Activated naive CD4-positive, alpha-beta T cell treated with Interleukin-2 at 50 U/mL for 16 hours (primary cell): ENCODE measurements around the gene SNCB.
"Not testable (repeated sequence)": the region's sequence is repeated elsewhere in the genome, so short reads cannot be mapped to it uniquely, and the experiment has no call there.

Experiments used
- DNase-seq: peaks from one replicate; pipeline ENCODE4 v3.0.0-alpha.2; 2020

SNCB gene

DNA sequence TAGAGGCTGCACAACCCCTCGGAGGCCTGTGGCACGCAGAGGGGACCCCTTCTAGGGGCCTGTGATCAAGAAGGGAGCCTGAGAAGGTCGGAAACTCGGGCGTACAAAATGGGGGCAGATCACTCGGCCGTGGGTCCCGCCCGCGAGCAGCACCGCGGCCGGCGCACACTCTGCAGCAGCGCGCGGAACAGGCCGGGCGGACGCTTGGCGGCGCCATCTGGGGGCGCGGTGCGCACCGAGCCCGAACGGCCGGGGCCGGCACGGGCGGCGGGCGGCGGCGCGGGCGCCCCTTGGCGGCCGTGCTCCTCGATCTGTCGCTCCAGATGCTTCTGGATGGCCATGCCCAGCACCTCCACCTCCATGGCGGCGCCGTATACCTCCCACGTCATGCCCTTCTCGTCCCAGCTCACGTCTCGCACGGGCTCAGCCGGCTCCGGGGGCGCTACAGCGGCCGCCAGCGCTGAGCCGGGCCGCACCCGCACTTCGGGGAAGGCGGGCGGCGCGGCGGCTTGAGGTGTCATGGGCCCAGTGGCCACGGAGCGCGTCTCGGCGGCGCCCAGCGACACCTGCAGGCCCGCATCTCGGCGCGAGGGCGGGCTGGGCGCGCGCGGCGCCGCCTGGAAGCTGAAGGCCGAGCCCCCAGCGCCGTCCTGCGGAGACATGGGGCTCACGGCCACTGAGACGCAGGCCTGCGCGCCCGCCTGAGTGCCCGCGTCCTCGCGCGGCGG lies 33.5 kb downstream of the SNCB start:
- DNase-seq = peak; percentile 69

DNA sequence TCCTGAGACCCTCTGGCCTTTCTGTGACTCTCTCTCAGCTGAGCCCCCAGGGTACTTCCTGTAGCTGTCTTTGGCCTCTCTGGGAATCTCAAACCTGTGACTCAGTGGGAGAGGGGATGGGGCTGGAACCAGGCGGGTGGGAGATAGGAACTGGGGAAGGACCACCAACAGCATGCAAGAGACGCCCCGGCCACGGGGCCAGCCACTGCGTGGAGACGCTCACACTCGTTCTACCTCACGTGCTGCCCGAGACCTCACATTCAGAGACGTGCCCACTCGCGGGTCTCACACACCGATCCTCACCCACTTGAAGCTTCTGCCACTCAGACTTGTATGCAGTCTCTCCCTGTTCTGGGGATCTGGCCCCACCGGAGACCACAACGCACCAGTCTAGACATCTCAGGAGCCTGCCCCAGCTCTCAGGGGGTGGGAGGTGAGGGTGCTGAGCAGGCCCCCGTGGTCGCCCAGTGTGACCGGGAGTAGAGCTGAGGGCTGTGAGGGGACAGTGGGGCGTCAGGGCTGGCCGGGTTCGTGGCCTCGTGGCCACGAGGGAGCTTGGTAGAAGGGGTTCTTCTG lies 34.2 kb downstream of the SNCB start:
- no peak for DNase-seq

DNA sequence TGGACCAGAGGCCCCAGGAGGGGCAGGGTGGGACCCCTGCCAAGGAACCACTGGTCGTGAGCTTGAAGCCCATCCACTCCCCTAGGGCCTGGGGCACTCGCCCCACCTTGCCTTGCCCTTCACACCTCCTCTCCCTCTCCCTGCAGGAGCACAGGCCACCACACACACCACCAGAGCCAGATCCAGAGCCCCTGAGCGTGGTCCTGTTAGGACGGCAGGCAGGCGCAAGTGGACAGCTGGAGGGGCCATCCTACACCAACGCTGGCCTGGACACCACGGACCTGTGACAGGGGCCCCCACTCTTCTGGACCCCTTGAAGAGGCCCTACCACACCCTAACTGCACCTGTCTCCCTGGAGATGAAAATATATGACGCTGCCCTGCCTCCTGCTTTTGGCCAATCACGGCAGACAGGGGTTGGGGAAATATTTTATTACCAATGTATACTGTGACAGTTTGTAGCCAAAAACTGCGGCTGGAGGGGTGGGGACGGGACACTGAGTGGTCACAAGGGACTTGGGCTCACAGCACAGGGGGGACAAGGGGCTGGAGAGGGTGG lies 34.9 kb downstream of the SNCB start:
- DNase-seq = no peak

DNA sequence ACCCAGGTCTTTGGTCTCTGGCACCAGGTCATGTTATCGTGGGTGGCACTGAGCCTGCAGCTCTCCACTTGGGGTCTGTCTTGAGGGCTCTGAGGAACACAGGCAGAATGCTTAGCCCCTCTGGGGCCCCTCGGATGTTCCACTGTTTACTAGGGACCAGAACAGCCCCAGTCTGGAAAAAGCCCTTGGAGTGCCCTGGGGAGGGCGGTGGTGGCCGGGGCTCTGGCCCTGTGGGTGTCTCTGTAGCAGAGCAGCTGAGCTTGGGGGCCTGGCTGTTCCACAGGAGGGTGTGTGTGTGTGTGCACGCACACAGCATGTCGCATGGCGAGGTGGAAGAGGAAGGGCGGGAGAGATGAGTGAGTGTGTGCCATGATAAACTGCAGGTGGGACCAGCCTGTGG lies 35.8 kb downstream of the SNCB start:
- DNase-seq = no peak

DNA sequence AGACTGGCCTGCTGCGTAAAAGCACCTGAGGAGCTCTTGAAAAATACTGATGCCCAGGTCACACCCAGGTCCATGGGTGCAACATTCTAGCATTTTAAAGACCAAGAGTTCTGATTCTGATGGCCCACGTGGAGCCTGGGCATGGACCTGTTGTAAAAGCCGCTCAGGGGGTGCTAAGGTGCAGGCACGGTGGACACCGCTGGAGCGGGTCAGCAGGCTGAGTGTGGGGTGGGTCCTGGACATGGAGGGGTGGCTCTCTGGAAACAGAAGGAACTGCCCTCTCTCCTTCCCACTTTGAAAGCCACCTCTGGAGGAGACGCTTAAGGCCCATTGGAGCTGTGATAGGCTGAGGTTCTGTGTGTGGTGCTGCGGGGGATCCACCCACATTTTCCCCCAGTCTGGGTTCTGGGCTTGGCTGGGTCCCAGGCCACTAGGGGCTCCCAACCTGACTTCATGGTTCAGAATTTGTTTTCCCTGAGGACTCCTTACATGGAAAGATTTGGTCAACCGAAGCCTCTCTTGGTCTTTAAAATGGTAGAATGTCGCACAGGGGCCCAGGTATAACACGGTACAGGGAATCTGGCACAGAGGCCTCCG lies 37.0 kb downstream of the SNCB start:
- no peak for DNase-seq

DNA sequence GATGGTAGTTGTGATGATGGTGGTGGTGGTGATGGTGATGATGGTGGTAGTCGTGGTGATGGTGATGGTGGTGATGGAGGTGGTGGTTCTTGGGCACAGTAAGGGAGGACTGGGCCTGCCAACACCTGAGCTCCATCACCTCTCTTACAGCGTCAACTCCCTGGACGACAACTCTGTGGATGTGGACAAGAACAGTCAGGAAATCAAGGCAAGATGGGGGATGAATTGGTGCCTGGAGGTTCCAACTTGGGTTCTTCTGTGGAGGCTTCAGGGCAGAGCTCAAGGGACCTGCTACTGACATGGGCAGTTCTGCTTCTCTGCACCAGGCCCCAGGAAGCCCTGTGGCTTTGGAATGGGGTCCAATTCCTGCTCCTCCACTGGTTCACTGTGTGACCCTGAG lies 37.8 kb downstream of the SNCB start:
- no peak for DNase-seq

DNA sequence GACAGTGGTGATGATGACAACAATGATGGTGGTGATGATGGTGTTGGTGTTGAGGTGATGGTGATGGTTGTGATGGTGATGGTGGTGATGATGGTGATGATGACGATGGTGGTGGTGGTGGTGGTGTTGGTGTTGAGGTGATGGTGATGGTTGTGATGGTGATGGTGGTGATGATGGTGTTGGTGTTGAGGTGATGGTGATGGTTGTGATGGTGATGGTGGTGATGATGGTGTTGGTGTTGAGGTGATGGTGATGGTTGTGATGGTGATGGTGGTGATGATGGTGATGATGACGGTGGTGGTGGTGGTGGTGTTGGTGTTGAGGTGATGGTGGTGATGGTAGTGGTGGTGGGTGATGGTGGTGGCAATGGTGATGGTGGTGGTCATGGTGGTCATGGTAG lies 38.7 kb downstream of the SNCB start:
- DNase-seq = not testable (repeated sequence)

DNA sequence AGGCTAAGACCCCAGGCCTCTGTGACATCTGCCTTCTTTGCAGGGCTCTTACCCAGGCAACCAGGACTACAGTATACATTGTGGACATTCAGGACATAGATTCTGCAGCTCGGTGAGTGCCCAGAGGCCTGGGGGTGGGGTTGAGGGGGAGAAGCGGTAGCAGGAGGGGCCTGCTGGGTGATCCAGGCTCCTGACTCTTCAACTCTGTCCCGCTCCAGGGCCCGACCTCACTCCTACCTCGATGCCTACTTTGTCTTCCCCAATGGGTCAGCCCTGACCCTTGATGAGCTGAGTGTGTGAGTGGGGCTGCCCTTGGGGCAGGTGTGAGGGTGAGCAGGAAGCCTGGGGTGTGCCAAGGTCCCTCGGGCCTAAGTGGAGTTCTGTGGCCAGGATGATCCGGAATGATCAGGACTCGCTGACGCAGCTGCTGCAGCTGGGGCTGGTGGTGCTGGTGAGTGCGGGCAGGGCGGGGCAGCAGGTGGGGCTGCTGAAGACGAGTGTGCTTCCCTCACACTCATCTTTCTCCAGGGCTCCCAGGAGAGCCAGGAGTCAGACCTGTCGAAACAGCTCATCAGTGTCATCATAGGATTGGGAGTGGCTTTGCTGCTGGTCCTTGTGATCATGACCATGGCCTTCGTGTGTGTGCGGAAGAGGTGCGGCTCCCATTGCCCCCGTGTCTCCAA lies 40.2 kb downstream of the SNCB start:
- no peak for DNase-seq

DNA sequence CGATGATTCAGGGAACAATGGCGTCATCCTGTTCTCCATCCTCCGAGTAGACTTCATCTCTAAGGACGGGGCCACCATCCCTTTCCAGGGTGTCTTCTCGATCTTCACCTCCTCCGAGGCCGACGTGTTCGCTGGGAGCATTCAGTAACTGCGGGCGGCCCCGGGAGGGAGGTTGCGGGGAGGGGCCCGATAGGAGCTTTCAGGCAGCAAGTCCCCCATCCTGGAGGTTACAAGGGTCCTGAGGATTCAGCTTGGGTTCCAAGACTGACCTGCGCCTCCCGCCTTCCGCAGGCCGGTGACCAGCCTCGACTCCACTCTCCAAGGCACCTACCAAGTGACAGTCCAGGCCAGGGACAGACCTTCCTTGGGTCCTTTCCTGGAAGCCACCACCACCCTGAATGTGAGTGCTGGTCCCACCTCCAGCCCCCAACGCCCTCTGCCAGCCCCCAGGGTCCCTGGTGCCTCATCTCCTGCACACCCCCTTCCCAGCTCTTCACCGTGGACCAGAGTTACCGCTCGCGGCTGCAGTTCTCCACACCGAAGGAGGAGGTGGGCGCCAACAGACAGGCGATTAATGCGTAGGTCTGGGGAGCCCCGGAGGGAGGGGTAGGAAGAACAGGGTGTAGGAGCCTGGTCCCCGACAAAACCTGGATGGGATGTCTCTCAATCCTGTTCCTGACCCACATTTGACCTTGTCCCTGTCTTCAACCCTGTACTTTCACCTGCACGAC lies 41.1 kb downstream of the SNCB start:
- no peak for DNase-seq

DNA sequence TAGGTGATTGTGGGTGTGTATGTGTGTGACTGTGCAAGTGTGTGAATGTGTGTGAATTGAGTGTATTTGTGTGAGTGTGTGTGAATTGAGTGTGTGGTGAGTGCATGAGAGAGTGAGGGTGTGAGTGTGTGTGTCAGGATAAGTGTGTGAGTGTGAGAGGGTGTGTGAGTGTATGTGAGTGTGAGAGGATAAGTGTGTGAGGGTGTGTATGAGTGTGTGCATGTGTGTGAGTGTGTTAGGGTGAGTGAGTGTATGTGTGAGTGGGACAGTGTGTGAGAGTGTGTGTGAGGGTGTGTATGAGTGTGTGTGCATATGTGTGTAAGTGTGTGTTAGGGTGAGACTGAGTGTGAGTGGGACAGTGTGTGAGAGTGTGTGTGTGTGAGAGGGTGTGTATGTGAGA lies 42.0 kb downstream of the SNCB start:
- no peak for DNase-seq

DNA sequence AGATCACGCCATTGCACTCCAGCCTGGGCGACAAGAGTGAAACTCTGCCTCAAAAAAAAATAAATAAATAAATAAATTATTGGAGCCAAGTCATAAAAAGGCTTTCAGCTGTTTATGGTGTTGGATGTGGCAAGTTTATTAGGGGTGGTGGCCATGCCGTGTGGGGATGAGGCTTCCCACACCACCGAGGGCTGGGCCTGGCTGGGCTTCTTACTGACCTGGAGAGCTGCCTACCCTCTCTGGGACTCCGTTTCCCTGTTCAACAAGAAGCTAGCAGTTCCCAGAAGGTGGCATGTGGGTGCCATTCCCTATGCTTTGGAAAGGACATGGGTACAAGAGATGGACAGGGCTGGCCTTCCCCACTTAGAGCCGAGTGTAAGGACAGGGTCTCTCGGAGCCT lies 42.9 kb downstream of the SNCB start:
- DNase-seq = no peak

DNA sequence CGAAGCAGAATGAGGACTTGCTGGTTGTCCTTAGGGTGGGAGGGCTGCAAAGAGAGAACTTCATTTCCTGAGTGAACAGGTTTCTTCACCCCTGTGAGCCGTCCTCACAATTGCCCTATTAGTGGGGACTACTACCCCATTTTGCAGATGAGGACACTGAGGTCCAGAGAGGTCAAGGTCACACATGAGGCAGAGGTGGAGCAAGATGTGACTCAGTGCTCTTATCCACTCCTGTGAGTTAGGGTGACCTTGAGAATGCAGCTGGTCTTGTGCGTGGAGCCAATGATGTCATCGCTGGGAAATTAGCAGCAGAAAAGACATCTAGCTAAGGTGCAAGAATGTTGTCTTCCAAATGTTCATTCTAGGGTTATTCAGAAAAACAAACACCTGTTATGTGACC lies 47.3 kb downstream of the SNCB start:
- DNase-seq = no peak

DNA sequence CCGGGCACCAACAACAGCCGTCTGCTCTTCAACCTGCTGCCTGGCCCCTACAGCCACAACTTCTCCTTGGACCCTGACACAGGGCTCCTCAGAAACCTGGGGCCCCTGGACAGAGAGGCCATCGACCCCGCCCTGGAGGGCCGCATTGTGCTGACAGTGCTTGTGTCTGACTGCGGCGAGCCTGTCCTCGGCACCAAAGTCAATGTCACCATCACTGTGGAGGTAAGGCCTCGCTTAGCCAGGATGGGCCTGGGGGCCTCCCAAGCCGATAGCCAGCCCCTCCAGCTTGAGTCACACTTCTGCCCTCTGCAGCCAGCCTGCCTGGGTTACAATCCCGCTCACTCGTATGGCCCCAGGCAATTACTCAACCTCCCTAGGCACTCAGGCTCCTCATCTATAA lies 49.0 kb downstream of the SNCB start:
- DNase-seq = no peak

DNA sequence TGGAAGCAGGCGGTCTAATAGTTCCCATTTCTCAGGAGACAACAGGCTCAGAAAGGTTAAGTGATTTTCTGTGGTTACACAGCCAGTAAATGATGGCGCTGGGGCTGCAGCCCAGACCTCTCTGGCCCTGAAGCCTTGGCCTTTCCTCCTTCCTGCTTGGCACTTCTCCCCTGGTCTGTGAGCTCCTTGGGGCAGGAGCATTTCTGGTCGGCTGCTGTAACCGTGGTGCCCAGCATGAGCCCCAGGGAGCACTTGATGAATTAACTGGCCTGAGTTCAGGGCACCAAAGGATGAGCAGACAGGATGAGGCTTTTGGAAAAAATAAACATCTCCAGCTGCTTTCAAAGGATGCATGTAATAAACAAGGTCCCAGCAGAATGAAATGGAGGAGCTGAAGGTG lies 51.0 kb downstream of the SNCB start:
- no peak for DNase-seq

DNA sequence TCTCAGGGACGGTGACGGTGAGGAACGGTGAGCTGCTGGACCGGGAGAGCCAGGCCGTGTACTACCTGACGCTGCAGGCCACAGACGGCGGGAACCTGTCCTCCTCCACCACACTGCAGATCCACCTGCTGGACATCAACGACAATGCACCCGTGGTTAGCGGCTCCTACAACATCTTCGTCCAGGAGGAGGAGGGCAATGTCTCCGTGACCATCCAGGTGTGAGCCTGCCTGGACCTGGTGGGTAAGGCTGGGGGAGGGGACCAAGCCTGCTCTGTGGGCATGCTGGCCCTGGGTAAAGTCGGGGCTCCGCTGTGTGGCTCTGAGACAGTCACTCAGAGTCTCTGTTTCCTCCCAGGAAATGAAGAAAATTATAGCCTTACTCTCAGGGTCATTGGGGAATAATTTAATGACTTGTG lies 51.9 kb downstream of the SNCB start:
- peak; percentile 52 for DNase-seq

DNA sequence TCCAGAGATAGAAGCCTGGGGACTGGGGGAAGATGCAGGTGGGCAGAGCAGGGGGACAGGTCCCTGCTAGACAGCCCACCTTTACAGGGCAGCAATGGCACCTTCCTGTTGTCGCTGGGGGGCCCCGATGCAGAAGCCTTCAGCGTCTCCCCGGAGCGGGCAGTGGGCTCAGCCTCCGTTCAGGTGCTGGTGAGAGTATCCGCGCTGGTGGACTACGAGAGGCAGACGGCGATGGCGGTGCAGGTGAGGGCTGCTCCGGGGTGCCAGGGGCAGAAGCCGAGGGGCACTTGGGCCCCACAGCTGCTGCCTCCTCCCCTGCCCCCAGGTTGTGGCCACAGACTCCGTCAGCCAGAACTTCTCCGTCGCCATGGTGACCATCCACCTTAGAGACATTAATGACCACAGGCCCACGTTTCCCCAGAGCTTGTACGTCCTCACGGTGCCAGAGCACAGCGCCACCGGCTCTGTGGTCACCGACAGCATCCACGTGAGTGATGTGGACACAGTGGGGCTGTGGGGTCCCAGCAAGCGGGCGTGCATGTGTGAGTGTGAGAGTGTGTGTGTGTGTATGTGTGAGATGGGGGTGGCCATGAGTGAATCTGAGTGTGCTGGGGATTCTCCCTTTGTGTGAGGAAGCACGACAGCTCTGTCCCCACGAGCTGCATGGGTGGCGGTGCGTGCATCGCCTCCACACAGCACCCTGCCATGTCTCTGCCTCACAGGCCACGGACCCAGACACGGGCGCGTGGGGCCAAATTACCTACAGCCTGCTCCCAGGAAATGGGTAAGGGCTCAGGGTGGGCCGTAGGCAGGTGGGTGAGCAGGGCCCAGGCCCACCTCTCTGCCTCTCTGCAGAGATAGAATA lies 52.8 kb downstream of the SNCB start:
- DNase-seq = no peak

DNA sequence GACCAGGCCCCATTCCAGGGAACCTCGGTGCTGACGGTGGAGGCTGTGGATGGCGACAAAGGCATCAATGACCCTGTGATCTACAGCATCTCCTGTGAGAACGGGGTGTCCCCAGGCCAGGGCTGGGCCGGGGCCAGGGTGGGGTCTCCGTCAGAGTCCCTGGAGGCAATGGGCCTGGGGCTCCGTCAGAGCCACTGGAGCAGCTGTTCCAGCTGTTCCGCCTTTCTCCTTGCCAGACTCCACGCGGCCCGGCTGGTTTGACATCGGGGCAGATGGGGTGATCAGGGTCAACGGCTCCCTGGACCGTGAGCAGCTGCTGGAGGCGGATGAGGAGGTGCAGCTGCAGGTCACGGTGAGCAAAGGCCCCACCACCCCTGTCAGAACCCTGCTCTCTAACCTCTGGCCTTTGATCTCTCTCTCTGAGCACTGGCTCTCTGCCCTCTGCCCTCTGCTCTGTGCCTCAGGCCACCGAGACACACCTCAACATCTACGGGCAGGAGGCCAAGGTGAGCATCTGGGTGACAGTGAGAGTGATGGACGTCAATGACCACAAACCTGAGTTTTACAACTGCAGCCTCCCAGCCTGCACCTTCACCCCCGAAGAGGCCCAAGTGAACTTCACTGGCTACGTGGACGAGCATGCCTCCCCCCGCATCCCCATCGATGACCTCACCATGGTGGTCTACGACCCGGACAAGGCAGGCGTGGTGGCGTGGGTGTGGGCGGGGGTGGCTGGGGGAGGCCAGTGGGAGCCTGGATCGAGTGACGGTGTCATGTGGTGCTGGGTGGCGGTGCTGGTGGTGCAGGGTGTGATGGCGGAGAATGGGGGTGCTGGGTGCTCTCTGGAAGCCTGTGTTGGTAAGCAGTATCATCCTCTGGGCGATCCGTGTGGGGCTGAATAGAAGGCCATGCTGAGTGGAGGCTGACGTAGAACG lies 54.6 kb downstream of the SNCB start:
- DNase-seq = no peak

DNA sequence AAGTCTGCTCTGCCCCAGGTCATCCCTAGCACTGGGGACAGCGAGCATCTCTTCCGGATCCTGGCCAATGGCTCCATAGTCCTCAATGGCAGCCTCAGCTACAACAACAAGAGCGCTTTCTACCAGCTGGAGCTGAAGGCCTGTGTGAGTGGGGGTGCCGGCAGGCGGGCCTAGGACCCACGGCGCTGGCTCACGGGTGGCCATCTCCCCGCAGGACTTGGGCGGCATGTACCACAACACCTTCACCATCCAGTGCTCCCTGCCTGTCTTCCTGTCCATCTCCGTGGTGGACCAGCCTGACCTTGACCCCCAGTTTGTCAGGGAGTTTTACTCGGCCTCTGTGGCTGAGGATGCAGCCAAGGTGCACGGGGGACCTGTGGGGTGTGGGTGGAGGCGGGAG lies 55.3 kb downstream of the SNCB start:
- DNase-seq = no peak

DNA sequence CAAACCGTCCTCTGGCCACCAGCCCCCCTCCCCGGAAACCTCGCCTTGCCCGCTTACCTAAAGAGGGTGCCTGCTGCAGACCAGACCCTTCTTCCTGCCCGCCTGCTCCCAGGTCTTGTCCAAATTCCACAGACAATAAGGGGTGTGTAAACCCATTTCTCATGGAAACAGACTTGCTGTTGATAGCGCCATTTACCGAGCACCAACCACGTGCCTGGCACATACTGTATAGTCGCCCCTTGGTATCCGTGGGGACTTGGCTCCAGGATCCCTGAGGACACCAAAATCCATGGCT lies 56.1 kb downstream of the SNCB start:
- DNase-seq = no peak

DNA sequence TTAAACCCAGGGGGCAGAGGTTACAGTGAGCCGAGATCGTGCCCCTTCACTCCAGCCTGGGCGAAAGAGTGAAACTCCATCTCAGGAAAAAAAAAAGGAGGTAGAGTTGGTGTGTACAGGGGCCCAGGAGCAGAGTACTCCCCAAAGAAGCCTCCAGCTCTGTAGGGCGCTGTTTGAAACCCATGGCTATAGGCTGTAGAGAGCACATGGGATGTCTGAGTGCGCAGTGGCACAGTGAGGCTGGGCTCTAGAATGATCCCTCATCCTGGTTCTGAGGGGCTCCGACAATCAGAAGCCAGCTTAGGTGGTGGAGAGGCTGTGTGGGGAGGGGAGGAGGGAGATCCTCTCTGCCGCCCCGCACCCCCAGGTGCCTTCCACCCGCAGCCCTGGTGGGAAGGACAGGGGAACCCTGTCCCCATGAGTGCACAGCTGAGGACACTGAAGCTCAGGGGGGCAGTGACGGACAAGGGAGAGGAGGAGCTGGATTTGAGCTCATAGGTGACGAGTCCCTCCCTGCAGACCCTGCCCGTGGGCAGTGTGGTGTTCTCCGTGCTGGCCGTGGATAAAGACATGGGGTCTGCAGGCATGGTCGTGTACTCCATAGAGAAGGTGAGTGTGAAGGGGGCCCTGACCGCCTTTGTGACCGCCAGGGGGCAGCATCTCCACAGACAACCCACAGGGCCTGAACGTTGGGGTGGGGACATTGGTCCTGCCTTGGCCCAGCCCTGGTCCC lies 56.6 kb downstream of the SNCB start:
- peak; percentile 81 for DNase-seq
